Body of pancreas (tissue), 4 donors: ENCODE results near the gene PSMD13.

Source experiments
- POLR2A ChIP-seq, 3 donors: fragments of 450-650 bp; IDR thresholded peaks; one replicate each; pipeline ENCODE4 v1.6.1; 2016; ENCODE audit warnings: antibody characterized with exemption in 3 of 3, mild to moderate bottlenecking in 2 of 3
- TF ChIP-seq, protein P1 (sequence below), 7 experiments: fragments of 450-650 bp in 4 of 7; fragments of 200-600 bp in 3 of 7; sonication (generic) in 3 of 7; IDR thresholded peaks; one replicate each; pipeline ENCODE4 v1.5.1; 2016 to 2019; ENCODE audit warnings: antibody characterized with exemption in 7 of 7

DNA sequence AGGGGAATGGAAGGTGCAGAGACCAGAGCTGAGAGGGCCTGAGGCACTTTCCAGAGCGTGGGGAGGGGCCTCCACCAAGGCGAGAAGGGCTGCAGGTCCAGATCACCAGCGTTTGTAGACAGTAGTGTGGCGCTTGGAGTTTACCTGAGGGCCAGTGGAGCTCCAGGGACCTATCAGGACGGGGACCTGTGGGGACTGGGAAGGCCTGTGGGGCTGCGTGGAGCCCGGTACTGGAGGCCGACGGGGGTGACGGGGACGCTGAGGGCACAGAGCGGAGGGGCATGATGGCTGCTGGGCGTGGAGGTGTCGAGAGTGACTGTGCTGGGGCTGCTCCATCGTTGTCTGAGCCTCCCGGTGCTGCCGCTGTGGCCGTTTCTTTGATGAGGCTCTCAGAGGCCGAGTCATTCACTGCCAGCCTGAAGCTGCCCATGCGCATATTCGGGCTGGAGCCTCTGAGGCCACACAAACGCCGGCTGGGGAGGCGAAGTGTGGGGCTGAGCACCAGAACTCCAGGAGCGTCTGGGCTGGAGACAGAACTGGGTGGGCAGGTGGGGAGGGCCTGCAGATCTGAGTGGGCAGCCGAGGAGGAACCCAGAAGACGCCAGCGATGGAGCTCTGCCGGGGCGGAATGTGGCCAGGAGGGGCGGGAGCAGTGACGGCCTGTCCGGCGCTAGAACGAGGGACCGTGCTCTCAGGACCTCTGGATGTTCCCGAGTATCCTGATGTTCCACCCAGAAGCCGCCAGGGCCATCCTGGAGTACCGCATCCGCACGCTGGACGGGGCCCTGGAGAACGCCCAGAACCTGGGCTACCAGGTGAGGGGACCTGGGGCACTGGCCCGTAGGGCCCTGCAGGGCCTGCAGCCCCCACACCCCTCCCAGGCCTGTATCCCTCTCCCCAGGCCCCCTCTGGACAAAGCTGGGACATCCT is 54.8 kb downstream of the PSMD13 start:
- TF ChIP-seq, protein P1, sequence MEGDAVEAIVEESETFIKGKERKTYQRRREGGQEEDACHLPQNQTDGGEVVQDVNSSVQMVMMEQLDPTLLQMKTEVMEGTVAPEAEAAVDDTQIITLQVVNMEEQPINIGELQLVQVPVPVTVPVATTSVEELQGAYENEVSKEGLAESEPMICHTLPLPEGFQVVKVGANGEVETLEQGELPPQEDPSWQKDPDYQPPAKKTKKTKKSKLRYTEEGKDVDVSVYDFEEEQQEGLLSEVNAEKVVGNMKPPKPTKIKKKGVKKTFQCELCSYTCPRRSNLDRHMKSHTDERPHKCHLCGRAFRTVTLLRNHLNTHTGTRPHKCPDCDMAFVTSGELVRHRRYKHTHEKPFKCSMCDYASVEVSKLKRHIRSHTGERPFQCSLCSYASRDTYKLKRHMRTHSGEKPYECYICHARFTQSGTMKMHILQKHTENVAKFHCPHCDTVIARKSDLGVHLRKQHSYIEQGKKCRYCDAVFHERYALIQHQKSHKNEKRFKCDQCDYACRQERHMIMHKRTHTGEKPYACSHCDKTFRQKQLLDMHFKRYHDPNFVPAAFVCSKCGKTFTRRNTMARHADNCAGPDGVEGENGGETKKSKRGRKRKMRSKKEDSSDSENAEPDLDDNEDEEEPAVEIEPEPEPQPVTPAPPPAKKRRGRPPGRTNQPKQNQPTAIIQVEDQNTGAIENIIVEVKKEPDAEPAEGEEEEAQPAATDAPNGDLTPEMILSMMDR (IDR thresholded peaks at IDR 0.05): no peak
- no peak for TF ChIP-seq POLR2A (IDR thresholded peaks at IDR 0.05)
